ENCODE data around the gene TSHZ2. TPM values are rescaled to one million over a fixed set of nuclear protein-coding genes. Genes with fewer than 3 reads are reported as not detected.

The TSHZ2 gene
- total RNA-seq, 3 donors from 2014 or later (not counting 1 experiment from before 2014, with no cell fraction given), result 1.8 to 1.9 TPM; not detected in 1

GRCh38 chr20:53195876-53196610 is 223.9 kb downstream of the TSHZ2 start:
- DNase-seq, result no peak
- no peaks in the 10 kb centered on the region for H3K9me3 Mint-ChIP-seq
- H3K36me3 Mint-ChIP-seq, result no peaks in the 10 kb centered on the region
- no peaks in the 10 kb centered on the region for H3K9me3 ChIP-seq (ENCODE audit: control insufficient read depth, insufficient read depth, low read length)
- H3K27ac Mint-ChIP-seq, result no peak overlapping the region
- H3K4me3 ChIP-seq (ENCODE audit: low read length), result no peak overlapping the region
- TF ChIP-seq CTCF (IDR thresholded peaks at IDR 0.05), result no peak
- no peak overlapping the region for H3K4me3 Mint-ChIP-seq
- H3K4me1 Mint-ChIP-seq, result no peaks in the 10 kb centered on the region
- ATAC-seq, result no peak
- H3K27ac ChIP-seq (ENCODE audit: low read length), result no peak overlapping the region
- peaks cover 2% of the 10 kb centered on the region for H3K27me3 ChIP-seq (ENCODE audit: control insufficient read depth, insufficient read depth, low read length)
- H3K4me1 ChIP-seq (ENCODE audit: control insufficient read depth, insufficient read depth, low read length), result no peaks in the 10 kb centered on the region
- intact Hi-C loops (cut with micrococcal nuclease), result no loop called here
- peaks cover 14 to 45% of the 10 kb centered on the region in 2 donors for H3K27me3 Mint-ChIP-seq (ENCODE audit: low read depth in 2 of 2)
- 83% methylated on average over 15 of the region's 16 CpGs for WGBS (ENCODE audit: insufficient coverage)
- no peaks in the 10 kb centered on the region for H3K36me3 ChIP-seq (ENCODE audit: control insufficient read depth, insufficient read depth, low read length)

- H3K36me3 Mint-ChIP-seq, result no peaks in the 10 kb centered on the region
- H3K4me3 ChIP-seq (ENCODE audit: low read length), result no peak overlapping the region
- no peaks in the 10 kb centered on the region for H3K4me1 ChIP-seq (ENCODE audit: control insufficient read depth, insufficient read depth, low read length)
- DNase-seq (no peak), ATAC-seq (no peak)
- no peak overlapping the region for H3K27ac ChIP-seq (ENCODE audit: low read length)
- H3K4me1 Mint-ChIP-seq, result no peaks in the 10 kb centered on the region
- no peaks in the 10 kb centered on the region for H3K9me3 Mint-ChIP-seq
- H3K27me3 ChIP-seq (ENCODE audit: control insufficient read depth, insufficient read depth, low read length), result no peaks in the 10 kb centered on the region
- no peak for TF ChIP-seq CTCF (IDR thresholded peaks at IDR 0.05)
- no peaks in the 10 kb centered on the region for H3K9me3 ChIP-seq (ENCODE audit: control insufficient read depth, insufficient read depth, low read length)
- intact Hi-C loops (cut with micrococcal nuclease), result no loop called here
- H3K27me3 Mint-ChIP-seq (ENCODE audit: low read depth in 2 of 2), result peaks cover 13 to 39% of the 10 kb centered on the region in 2 donors
- WGBS (ENCODE audit: insufficient coverage), result 91% methylated on average over 6 of the region's 6 CpGs
- no peaks in the 10 kb centered on the region for H3K36me3 ChIP-seq (ENCODE audit: control insufficient read depth, insufficient read depth, low read length)
- H3K27ac Mint-ChIP-seq, result no peak overlapping the region
- no peak overlapping the region for H3K4me3 Mint-ChIP-seq
Measured at GRCh38 chr20:53201588-53201987, 229.4 kb downstream of the TSHZ2 start.

- intact Hi-C loops (cut with micrococcal nuclease), result no loop called here
- H3K4me3 Mint-ChIP-seq, result no peak overlapping the region
- peaks cover 9 to 27% of the 10 kb centered on the region in 2 donors for H3K27me3 Mint-ChIP-seq (ENCODE audit: low read depth in 2 of 2)
- ATAC-seq (no peak), DNase-seq (no peak)
- Histone ChIP-seq H3K27me3 (ENCODE audit: control insufficient read depth, insufficient read depth, low read length) (no peaks in the 10 kb centered on the region), H3K9me3 (ENCODE audit: control insufficient read depth, insufficient read depth, low read length) (no peaks in the 10 kb centered on the region), H3K4me3 (ENCODE audit: low read length) (no peak overlapping the region), H3K36me3 (ENCODE audit: control insufficient read depth, insufficient read depth, low read length) (no peaks in the 10 kb centered on the region), H3K4me1 (ENCODE audit: control insufficient read depth, insufficient read depth, low read length) (no peaks in the 10 kb centered on the region), H3K27ac (ENCODE audit: low read length) (no peak overlapping the region)
- no peak for TF ChIP-seq CTCF (IDR thresholded peaks at IDR 0.05)
- no peak overlapping the region for H3K27ac Mint-ChIP-seq
- H3K4me1 Mint-ChIP-seq, result no peaks in the 10 kb centered on the region
- H3K36me3 Mint-ChIP-seq, result no peaks in the 10 kb centered on the region
- 93% methylated on average over 3 of the region's 3 CpGs for WGBS (ENCODE audit: insufficient coverage)
- no peaks in the 10 kb centered on the region for H3K9me3 Mint-ChIP-seq
Measured at GRCh38 chr20:53202777-53203176, 230.6 kb downstream of the TSHZ2 start.

- Mint-ChIP-seq H3K4me1 (no peaks in the 10 kb centered on the region), H3K27me3 (ENCODE audit: low read depth in 2 of 2) (peaks cover 10 to 27% of the 10 kb centered on the region in 2 donors), H3K36me3 (no peaks in the 10 kb centered on the region), H3K9me3 (no peaks in the 10 kb centered on the region), H3K27ac (no peak overlapping the region), H3K4me3 (no peak overlapping the region)
- intact Hi-C loops (cut with micrococcal nuclease), result no loop called here
- no peaks in the 10 kb centered on the region for H3K4me1 ChIP-seq (ENCODE audit: control insufficient read depth, insufficient read depth, low read length)
- 86% methylated on average over 5 of the region's 5 CpGs for WGBS (ENCODE audit: insufficient coverage)
- no peak for ATAC-seq
- H3K27ac ChIP-seq (ENCODE audit: low read length), result no peak overlapping the region
- no peaks in the 10 kb centered on the region for H3K9me3 ChIP-seq (ENCODE audit: control insufficient read depth, insufficient read depth, low read length)
- TF ChIP-seq CTCF (IDR thresholded peaks at IDR 0.05), result no peak
- H3K36me3 ChIP-seq (ENCODE audit: control insufficient read depth, insufficient read depth, low read length), result no peaks in the 10 kb centered on the region
- H3K4me3 ChIP-seq (ENCODE audit: low read length), result no peak overlapping the region
- no peaks in the 10 kb centered on the region for H3K27me3 ChIP-seq (ENCODE audit: control insufficient read depth, insufficient read depth, low read length)
- DNase-seq, result no peak
Measured at GRCh38 chr20:53205046-53205445, 232.9 kb downstream of the TSHZ2 start.
